RWPE2 (cell line): ENCODE data around the gene CACNB2.

Source experiments
- ATAC-seq: fragments of 200-7000 bp; cut with Tn5 transposase; 3 replicates; pipeline ENCODE4 v1.9.1; 2021; ENCODE audit warnings: low read depth
- DNase-seq: peaks from one replicate; pipeline ENCODE4 v3.0.0-alpha.2; 2020; ENCODE audit warnings: low spot score
- H3K27ac ChIP-seq: fragments of 450-650 bp; 2 replicates; pipeline ENCODE4 v1.5.1; 2017; ENCODE audit warnings: mild to moderate bottlenecking; ENCODE audit not compliant: poor library complexity, severe bottlenecking
- H3K27me3 ChIP-seq: fragments of 250-450 bp; sonication (Bioruptor Pico); 2 replicates; pipeline ENCODE4 v1.5.1; 2021; ENCODE audit warnings: mild to moderate bottlenecking, moderate library complexity; ENCODE audit not compliant: insufficient read depth, poor library complexity, severe bottlenecking
- H3K36me3 ChIP-seq: fragments of 250-450 bp; sonication (Bioruptor Pico); 2 replicates; pipeline ENCODE4 v1.5.1; 2020; ENCODE audit warnings: low read depth, mild to moderate bottlenecking, moderate library complexity
- H3K4me1 ChIP-seq: fragments of 250-450 bp; sonication (Bioruptor Pico); 2 replicates; pipeline ENCODE4 v1.5.1; 2021; ENCODE audit warnings: mild to moderate bottlenecking, moderate library complexity; ENCODE audit not compliant: insufficient read depth, poor library complexity, severe bottlenecking
- H3K4me3 ChIP-seq: fragments of 250-450 bp; sonication (Bioruptor Pico); 2 replicates; pipeline ENCODE4 v1.5.1; 2021; ENCODE audit warnings: mild to moderate bottlenecking, moderate library complexity; ENCODE audit not compliant: severe bottlenecking
- H3K9me3 ChIP-seq: fragments of 250-450 bp; sonication (Bioruptor Pico); 2 replicates; pipeline ENCODE4 v1.5.1; 2021; ENCODE audit warnings: mild to moderate bottlenecking, moderate library complexity; ENCODE audit not compliant: severe bottlenecking
- TF ChIP-seq, protein P1 (sequence below): fragments of 450-650 bp; IDR thresholded peaks from one replicate; pipeline ENCODE4 v1.5.1; 2017; ENCODE audit warnings: mild to moderate bottlenecking, moderate library complexity; ENCODE audit not compliant: poor library complexity, severe bottlenecking

CACNB2 gene

DNA sequence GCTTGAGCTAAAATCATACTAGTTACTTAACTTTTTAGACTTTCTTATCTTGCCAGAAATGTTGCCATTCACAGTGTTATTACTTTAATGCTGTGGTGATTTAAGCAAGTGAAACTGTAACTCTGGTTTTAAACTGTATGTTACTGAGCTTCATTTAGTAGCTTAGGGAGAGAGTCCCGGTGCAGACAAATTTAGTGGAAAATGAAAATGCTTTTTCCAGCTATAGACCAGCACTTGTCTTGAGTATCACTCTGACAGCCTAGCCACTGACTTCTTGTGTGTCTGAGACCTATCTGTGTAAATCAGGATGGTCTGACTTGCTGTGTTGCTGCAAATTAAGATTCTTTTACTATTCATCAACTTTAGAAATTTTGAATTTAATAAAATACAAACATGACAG is 200.8 kb downstream of the CACNB2 start:
- H3K4me3 ChIP-seq, result no peak overlapping the region
- no peaks in the 10 kb centered on the region for H3K9me3 ChIP-seq
- no peaks in the 10 kb centered on the region for H3K36me3 ChIP-seq
- H3K4me1 ChIP-seq, result no peaks in the 10 kb centered on the region
- no peak overlapping the region for H3K27ac ChIP-seq
- ATAC-seq (peak; percentile 17; the same call in 1 of the 3 replicates), DNase-seq (no peak)
- peaks cover 19% of the 10 kb centered on the region for H3K27me3 ChIP-seq
- TF ChIP-seq, protein P1, sequence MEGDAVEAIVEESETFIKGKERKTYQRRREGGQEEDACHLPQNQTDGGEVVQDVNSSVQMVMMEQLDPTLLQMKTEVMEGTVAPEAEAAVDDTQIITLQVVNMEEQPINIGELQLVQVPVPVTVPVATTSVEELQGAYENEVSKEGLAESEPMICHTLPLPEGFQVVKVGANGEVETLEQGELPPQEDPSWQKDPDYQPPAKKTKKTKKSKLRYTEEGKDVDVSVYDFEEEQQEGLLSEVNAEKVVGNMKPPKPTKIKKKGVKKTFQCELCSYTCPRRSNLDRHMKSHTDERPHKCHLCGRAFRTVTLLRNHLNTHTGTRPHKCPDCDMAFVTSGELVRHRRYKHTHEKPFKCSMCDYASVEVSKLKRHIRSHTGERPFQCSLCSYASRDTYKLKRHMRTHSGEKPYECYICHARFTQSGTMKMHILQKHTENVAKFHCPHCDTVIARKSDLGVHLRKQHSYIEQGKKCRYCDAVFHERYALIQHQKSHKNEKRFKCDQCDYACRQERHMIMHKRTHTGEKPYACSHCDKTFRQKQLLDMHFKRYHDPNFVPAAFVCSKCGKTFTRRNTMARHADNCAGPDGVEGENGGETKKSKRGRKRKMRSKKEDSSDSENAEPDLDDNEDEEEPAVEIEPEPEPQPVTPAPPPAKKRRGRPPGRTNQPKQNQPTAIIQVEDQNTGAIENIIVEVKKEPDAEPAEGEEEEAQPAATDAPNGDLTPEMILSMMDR, result no peak

DNA sequence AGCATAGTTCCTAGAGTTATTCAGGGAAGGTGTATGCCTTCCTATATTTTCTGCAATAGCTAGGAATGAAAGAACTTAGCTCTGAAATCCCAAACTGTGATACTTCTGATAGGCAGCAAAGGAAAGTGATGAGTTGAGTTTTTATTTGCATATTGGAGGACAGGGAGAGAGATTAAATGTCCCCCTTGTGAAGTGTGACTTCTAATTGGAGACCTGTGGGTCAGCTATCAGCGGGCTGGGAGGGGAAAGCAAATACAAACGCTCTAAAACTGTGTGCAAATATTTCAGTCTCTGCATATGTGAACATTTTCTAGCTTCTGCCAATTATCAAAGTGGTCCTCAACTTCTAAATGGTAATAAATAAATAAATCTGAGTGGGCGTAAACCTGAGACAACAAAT is 203.3 kb downstream of the CACNB2 start:
- DNase-seq, result no peak
- H3K27me3 ChIP-seq, result peaks cover 19% of the 10 kb centered on the region
- H3K36me3 ChIP-seq, result no peaks in the 10 kb centered on the region
- no peak overlapping the region for H3K4me3 ChIP-seq
- H3K27ac ChIP-seq, result no peak overlapping the region
- no peaks in the 10 kb centered on the region for H3K4me1 ChIP-seq
- TF ChIP-seq, protein P1, result no peak
- no peaks in the 10 kb centered on the region for H3K9me3 ChIP-seq
- no peak for ATAC-seq

DNA sequence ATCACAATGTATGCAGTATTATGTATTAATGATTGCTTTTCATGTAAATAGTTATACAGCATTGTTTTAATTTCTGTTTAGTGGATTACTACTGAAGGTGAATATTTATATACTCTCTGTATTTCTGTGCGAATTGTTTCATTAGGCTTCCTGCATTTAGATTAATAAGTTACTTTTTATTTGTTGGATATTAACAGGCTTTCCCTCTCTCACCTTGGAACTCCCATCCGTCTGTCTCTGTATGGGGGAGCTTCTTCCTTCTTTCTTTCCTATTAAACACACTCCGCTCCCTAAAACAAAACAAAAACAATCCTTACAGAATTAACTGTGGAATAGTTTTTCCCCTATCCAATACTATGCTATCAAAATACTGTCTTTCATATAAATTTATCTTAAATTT is 205.1 kb downstream of the CACNB2 start:
- Histone ChIP-seq H3K9me3 (no peaks in the 10 kb centered on the region), H3K4me1 (no peaks in the 10 kb centered on the region), H3K4me3 (no peak overlapping the region), H3K27me3 (peaks cover 14% of the 10 kb centered on the region), H3K36me3 (no peaks in the 10 kb centered on the region), H3K27ac (no peak overlapping the region)
- no peak for ATAC-seq
- DNase-seq, result no peak
- TF ChIP-seq, protein P1, result no peak

DNA sequence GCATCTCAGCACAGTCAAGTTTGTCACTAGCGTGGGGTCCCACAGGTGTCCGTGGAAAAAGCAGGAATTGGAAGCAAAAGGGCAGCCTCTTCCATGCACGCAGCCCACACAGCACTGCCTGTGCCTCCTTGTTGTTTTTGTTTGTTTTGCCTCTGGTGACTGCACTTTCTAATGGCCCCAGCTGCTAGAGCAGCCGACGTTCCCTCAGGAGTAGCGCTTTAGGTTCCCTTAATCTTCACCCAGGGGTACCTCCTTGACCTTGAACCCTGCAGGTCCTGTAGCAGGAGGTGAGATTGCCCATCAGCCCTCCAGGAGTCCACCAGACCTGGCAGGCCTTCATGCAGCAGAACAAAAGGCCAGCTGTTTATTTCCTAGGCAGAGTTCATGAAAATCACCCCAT is 210.1 kb downstream of the CACNB2 start:
- Histone ChIP-seq H3K4me1 (no peaks in the 10 kb centered on the region), H3K36me3 (no peaks in the 10 kb centered on the region), H3K9me3 (no peaks in the 10 kb centered on the region), H3K27ac (no peak overlapping the region), H3K4me3 (no peak overlapping the region), H3K27me3 (peaks cover 5% of the 10 kb centered on the region)
- ATAC-seq (no peak), DNase-seq (no peak)
- TF ChIP-seq, protein P1, result no peak

DNA sequence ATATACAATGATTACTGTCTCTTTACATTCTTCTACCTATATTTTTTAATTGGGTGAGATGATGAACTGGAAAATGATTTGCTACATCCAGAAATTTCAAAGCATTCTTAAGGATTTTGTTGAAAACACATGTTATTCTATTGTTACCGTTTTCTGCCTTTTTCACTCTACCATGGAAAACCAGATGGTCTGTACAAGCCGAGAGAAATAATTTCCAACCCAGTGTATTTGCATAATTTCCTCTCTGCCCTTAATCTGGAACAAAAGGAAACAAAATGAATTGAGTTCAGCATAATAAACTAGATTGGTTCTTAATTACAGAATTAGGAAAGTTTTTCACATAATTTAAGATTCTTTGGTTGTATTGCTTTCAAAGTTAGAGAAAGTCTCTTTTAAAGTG is 211.2 kb downstream of the CACNB2 start:
- Histone ChIP-seq H3K36me3 (no peaks in the 10 kb centered on the region), H3K4me1 (no peaks in the 10 kb centered on the region), H3K27ac (no peak overlapping the region), H3K4me3 (no peak overlapping the region), H3K9me3 (no peaks in the 10 kb centered on the region), H3K27me3 (peaks cover 5% of the 10 kb centered on the region)
- ATAC-seq (no peak), DNase-seq (no peak)
- TF ChIP-seq, protein P1, result no peak
